HG03378 (cell line): Measurements from ENCODE around the gene RGS14.
"Not testable (repeated sequence)": the region's sequence is repeated elsewhere in the genome, so short reads cannot be mapped to it uniquely, and the experiment has no call there.

Source experiments
- ATAC-seq: cut with Tn5 transposase; IDR thresholded peaks from one replicate; pipeline ENCODE4 v1.9.1; 2021; ENCODE audit warnings: mild to moderate bottlenecking, moderate library complexity; ENCODE audit not compliant: unreplicated experiment

Gene RGS14

GRCh38 chr5:177363565-177363964, 5.8 kb downstream of the RGS14 start:
- ATAC-seq, result no peak

DNA sequence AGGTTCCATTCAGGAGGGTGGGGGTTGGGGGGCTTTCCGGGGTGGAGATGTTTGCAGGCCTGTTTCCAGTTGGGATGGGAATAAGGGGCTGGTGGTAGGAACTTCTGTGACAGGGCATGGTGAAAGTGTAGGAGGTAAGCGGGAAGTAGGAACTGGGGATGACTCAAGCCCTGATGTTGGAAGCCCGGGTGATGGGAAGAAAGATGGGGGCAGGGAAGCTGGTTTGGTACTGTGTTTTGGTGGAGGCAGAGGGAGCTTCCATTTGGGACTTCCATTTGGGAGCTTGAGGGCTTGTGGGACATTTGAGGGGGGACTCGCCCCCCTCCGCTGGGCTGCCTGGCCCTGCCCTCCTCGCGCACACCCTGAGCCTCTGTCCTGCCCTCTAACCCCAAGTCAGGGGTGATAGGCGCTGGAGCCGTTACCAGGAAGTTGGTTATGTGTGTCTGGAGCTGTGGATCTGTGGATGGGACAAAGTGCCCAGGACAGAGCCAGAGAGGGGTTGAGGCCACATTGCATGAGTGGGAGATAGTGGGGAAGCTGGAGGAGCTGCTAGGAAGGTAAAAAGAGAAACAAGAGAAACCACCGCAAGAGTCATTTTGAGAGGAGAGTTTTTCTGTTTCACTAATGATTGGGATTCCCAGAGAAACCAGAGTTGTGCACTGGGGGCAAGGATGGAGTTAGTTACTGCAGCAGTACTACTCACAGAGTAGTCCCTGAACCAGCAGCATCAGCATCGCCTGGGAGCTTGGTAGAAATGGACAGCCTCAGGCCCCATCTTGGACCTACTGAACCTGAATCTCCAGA, 6.6 kb downstream of the RGS14 start:
- peak; percentile 39 for ATAC-seq

DNA sequence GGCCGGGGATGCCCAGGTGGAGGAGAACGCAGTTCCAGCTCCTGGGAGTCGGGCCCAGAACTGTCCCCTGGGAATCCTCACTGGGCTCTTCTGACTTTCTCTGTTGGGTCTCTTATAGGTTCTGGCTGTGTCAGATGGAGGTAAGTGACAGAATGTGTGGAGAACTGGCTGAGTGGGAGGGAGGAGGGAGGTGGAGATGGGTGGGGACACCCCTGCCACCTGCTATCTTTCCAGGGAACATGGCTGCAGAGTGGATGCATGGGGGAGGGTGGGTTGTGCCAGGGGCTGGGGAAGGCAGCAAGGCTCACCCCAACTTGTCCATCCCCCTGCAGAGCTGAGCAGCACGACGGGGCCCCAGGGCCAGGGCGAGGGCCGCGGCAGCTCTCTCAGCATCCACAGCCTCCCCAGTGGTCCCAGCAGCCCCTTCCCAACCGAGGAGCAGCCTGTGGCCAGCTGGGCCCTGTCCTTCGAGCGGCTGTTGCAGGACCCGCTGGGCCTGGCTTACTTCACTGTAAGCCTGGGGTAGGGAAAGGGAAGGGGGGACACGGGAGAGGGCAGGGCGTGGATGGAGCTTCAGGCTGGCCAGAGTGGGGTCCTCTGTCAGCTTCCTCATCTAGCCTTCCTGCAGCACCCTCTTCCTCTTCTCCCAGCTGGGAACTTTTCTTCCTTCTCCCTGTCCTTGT, 8.3 kb downstream of the RGS14 start:
- ATAC-seq, result no peak

GRCh38 chr5:177366528-177367322, 9.0 kb downstream of the RGS14 start:
- no peak for ATAC-seq

- ATAC-seq, result no peak
Measured at GRCh38 chr5:177367323-177367848, 9.7 kb downstream of the RGS14 start.

DNA sequence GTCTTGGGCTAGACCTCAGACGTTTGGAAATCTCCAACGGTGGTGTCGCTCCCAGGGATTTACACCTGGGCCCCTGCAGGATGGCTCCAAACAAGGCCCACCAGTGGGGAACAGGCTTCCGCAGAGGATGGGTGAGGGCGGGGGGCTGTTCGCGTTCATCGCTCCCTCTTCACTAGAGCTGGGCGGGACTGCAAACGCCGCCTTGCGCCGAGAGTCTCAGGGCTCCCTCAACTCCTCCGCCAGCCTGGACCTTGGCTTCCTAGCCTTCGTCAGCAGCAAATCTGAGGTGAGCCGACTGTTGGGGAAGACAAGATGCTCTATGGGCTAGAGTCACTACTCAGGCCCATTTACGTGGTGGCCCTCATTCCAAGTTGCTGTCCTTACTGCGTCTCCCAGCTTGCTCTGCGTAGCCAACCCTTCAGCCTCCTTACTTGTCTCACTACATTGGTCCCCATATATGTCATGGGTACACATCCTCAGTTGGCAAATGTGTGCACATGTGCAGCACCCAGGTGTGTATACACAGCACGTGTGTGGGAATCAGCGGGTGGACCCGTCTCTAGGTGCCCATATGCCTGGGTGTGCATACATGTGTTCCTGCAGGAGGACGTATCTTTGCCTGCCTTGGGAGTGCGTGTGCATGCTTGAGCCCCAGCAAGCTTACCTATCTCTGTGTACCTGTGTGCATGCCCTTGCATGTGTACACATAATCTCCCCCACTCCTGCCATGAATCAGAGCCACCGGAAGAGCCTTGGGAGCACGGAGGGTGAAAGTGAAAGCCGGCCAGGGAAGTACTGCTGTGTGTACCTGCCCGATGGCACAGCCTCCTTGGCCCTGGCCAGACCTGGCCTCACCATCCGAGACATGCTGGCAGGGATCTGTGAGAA, 10.5 kb downstream of the RGS14 start:
- ATAC-seq, result no peak

- ATAC-seq, result no peak
Measured at GRCh38 chr5:177368869-177369644, 11.3 kb downstream of the RGS14 start.

GRCh38 chr5:177369645-177370440, 12.1 kb downstream of the RGS14 start:
- no peak for ATAC-seq

- no peak for ATAC-seq
Measured at GRCh38 chr5:177370488-177371119, 12.9 kb downstream of the RGS14 start.

- no peak for ATAC-seq
Measured at GRCh38 chr5:177371120-177372033, 13.7 kb downstream of the RGS14 start.

DNA sequence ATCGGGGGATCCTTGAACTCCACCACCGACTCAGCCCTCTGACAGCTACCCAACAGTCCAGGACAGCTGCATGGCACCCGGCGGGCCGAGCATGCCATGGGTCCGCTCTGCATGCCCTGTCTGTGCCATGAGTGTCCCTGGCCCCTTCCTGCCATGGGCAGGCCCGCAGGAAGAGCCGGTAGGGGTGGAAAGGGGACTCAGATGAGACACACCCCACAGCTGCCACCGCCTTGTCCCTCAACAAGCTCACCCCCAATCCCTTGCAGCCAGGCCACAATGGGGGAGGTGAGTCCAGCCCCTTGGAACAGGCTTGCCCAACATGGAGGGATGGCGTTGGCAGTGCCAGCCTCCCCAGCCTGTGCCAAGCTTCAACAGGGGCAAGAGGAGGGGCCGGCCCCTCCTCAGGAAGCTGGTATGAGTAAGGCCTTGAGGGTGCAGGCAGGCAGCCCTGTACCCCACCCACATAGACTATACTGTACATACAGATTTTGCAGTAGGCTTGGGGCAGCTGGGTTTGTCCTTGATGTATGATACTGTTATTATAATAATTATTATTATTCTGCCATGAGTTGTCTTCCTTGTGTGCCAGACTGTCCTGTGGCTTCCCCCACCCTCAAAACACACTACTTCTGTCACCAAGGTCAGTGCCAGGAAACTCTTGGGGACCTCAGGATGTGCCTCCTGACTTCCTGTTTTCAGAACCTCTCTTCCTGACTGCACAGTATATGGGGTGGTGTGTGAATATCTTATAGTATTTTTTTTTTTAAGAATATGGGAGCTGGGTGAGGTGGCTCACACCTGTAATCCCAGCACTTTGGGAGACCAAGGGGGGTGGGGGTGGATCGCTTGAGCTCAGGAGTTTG, 14.5 kb downstream of the RGS14 start:
- no peak for ATAC-seq

DNA sequence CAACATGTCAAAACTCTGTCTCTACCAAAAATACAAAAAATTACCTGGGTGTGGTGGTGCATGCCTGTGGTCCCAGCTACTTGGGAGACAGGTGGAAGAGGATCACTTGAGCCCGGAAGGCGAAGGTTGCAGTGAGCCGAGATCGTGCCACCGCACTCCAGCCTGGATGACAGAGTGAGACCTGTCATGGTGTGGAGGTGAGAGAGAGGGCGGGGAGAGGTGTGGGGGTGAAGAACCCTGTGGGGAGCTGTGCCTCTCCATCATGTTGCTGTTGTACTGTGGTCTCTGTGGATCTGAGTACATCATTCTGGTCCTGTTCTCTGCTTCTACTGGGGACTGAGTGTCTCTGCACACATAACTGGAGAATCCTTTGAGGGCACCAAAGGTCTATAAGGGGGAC, 15.2 kb downstream of the RGS14 start:
- ATAC-seq, result no peak

DNA sequence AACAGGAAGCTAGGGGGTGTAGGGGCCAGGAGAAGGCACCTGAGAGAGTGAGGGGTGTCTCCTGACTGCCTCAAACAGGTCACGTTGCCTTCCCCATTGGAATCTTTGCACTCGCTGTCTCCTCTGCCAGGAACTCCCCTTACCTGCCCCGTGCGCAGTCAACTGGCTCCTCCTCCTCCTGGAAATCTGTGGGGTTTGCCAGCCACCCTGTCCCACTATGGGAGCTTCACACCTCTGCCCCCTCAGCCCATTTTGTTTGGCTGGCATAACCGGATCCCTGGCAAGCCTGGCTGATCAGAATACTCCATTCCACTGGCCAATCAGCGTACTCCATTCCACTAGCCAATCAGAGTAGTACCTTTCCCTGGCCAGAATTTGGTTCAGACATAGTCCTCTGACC, 16.1 kb downstream of the RGS14 start:
- no peak for ATAC-seq

DNA sequence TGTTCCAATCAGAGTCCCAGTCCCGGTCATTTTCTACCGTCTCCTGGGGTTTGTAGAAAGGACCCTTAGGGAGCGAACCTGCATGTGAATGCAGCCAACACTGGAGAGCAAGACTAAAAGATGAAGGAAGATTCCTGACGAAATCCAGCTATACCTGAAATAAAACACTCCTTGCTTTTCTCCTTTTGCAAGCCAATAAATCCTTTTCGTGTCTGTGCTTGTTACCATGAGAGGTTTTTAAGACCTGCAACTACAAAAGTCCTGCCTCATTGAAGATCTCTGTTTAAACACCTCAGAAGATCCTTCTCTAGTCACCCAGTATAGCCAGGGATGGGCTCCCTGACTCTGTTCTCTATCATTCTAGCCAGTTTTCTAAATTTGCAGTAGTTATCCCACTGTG, 16.5 kb downstream of the RGS14 start:
- ATAC-seq, result no peak

GRCh38 chr5:177375516-177375915, 17.8 kb downstream of the RGS14 start:
- ATAC-seq, result not testable (repeated sequence)

GRCh38 chr5:177376107-177376506, 18.4 kb downstream of the RGS14 start:
- no peak for ATAC-seq
